Osteocyte (in vitro differentiated cells): ENCODE measurements around the gene DPYD. TPM values are rescaled to one million over a fixed set of nuclear protein-coding genes. Genes with fewer than 3 reads are reported as not detected.

Source experiments
- DNase-seq: peaks from one replicate; pipeline ENCODE4 v3.0.0; 2021; ENCODE audit warnings: mixed read lengths; ENCODE audit not compliant: unreplicated experiment; ENCODE audit errors: extremely low spot score
- H3K27ac Mint-ChIP-seq: one replicate; pipeline ENCODE4 v1.8.0; 2021; ENCODE audit warnings: mild to moderate bottlenecking, mixed read lengths; ENCODE audit not compliant: unreplicated experiment
- H3K27me3 Mint-ChIP-seq: one replicate; pipeline ENCODE4 v1.8.0; 2021; ENCODE audit warnings: mixed read lengths; ENCODE audit not compliant: unreplicated experiment
- H3K36me3 Mint-ChIP-seq: one replicate; pipeline ENCODE4 v1.8.0; 2021; ENCODE audit warnings: mixed read lengths; ENCODE audit not compliant: unreplicated experiment
- H3K4me1 Mint-ChIP-seq: one replicate; pipeline ENCODE4 v1.8.0; 2021; ENCODE audit warnings: mixed read lengths; ENCODE audit not compliant: unreplicated experiment
- H3K4me3 Mint-ChIP-seq: one replicate; pipeline ENCODE4 v1.8.0; 2021; ENCODE audit warnings: mild to moderate bottlenecking, moderate library complexity, mixed read lengths; ENCODE audit not compliant: unreplicated experiment
- H3K9me3 Mint-ChIP-seq: one replicate; pipeline ENCODE4 v1.8.0; 2021; ENCODE audit warnings: mixed read lengths; ENCODE audit not compliant: unreplicated experiment
- total RNA-seq: library from RNA; stranded (reverse); gene quantifications from 2 replicates; pipeline ENCODE4 v1.2.1, GENCODE V29; 2021
- TF ChIP-seq, protein P1 (sequence below): fragments of 200-600 bp; sonication (generic); IDR thresholded peaks from 2 replicates; pipeline ENCODE4 v1.5.0; 2021; ENCODE audit warnings: antibody characterized with exemption, mild to moderate bottlenecking, moderate library complexity

The DPYD gene
- total RNA-seq, 1 donor from 2014 or later = 44.0 TPM

DNA sequence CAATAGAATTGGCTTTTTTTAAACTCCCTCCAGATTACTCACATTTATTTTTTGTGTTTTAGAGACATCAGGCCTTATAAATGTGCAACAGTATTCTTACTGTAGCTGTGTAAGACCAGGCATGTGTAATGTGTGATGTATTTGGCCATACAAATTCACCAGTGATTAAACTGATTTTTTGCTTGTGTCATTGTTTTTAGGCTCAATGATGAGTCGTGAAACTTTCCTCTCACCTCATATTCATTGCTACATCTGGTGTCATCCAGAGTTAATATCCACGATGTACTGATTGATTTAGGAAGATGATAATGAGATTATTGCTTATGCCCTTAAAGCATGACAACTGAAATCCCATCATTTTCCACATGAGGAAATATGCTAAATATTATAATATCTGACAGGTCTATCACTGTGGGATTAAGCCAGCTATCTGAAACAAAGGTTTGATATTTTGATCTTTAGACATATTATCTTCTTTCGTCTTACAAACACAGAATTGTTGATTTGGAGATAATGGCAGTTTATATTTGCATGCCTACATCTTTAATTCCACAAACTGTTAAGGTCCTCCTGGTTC, 711.4 kb downstream of the DPYD start:
- no peak for DNase-seq
- Mint-ChIP-seq H3K4me1 (peaks cover 5% of the 10 kb centered on the region), H3K36me3 (peaks cover 6% of the 10 kb centered on the region), H3K27ac (no peak overlapping the region), H3K4me3 (no peak overlapping the region), H3K9me3 (no peaks in the 10 kb centered on the region), H3K27me3 (no peaks in the 10 kb centered on the region)
- TF ChIP-seq, protein P1, sequence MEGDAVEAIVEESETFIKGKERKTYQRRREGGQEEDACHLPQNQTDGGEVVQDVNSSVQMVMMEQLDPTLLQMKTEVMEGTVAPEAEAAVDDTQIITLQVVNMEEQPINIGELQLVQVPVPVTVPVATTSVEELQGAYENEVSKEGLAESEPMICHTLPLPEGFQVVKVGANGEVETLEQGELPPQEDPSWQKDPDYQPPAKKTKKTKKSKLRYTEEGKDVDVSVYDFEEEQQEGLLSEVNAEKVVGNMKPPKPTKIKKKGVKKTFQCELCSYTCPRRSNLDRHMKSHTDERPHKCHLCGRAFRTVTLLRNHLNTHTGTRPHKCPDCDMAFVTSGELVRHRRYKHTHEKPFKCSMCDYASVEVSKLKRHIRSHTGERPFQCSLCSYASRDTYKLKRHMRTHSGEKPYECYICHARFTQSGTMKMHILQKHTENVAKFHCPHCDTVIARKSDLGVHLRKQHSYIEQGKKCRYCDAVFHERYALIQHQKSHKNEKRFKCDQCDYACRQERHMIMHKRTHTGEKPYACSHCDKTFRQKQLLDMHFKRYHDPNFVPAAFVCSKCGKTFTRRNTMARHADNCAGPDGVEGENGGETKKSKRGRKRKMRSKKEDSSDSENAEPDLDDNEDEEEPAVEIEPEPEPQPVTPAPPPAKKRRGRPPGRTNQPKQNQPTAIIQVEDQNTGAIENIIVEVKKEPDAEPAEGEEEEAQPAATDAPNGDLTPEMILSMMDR = no peak

- H3K27ac Mint-ChIP-seq = no peak overlapping the region
- H3K9me3 Mint-ChIP-seq = no peaks in the 10 kb centered on the region
- H3K36me3 Mint-ChIP-seq = no peaks in the 10 kb centered on the region
- H3K4me3 Mint-ChIP-seq = no peak overlapping the region
- TF ChIP-seq, protein P1 = no peak
- H3K4me1 Mint-ChIP-seq = peaks cover 5% of the 10 kb centered on the region
- H3K27me3 Mint-ChIP-seq = no peaks in the 10 kb centered on the region
- no peak for DNase-seq
These were observed 713.0 kb downstream of the DPYD start for GRCh38 chr1:97207868-97208267.

DNA sequence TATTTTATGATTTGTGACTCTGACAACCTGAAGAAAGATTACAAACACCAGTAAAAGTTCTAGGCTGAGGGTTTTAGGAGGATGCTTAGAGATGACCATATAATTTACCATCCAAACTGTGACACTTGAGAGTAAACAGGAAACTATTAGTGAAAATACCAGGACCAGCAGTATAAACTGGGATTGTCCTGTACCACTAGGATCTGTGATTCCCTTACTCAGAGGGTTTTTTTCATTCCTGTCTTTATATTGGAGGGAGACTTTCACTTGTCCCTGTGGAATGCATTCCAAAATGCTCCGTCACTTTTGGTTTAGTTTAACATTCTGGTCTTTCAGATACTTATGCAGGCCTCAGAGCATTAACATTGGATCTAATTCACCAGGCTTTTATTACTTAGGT, 716.4 kb downstream of the DPYD start:
- no peak overlapping the region for H3K4me3 Mint-ChIP-seq
- no peaks in the 10 kb centered on the region for H3K36me3 Mint-ChIP-seq
- no peak for DNase-seq
- H3K27me3 Mint-ChIP-seq = no peaks in the 10 kb centered on the region
- peaks cover 10% of the 10 kb centered on the region for H3K4me1 Mint-ChIP-seq
- H3K9me3 Mint-ChIP-seq = no peaks in the 10 kb centered on the region
- H3K27ac Mint-ChIP-seq = no peak overlapping the region
- TF ChIP-seq, protein P1 = no peak

- no peaks in the 10 kb centered on the region for H3K27me3 Mint-ChIP-seq
- H3K4me3 Mint-ChIP-seq = no peak overlapping the region
- H3K9me3 Mint-ChIP-seq = no peaks in the 10 kb centered on the region
- TF ChIP-seq, protein P1 = no peak
- no peak overlapping the region for H3K27ac Mint-ChIP-seq
- no peak for DNase-seq
- peaks cover 10% of the 10 kb centered on the region for H3K4me1 Mint-ChIP-seq
- H3K36me3 Mint-ChIP-seq = peaks cover 2% of the 10 kb centered on the region
These were observed 718.1 kb downstream of the DPYD start for GRCh38 chr1:97202481-97203380.

DNA sequence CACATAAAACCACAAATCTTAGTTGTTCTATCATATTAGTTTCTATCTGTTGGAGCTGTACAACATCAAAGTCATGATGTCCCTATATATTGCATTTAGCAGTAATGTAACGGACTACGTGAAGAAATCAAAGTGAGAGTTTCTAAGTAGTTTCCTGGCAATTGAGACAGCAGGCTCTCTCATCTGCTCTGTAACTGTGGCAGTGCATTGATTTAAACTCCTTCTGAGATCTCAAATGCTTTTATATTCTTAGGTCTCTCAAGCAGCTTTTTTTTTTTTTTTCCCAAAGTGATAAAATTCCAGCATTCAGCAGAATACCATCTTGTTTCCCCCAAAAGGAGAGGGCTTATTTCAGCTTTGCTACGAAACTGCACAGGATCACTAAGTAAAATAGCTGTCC, 719.2 kb downstream of the DPYD start:
- Mint-ChIP-seq H3K27me3 (no peaks in the 10 kb centered on the region), H3K4me1 (peaks cover 10% of the 10 kb centered on the region), H3K4me3 (no peak overlapping the region), H3K27ac (no peak overlapping the region), H3K36me3 (peaks cover 2% of the 10 kb centered on the region), H3K9me3 (no peaks in the 10 kb centered on the region)
- no peak for DNase-seq
- TF ChIP-seq, protein P1 = no peak
